DND-41 (cell line): ENCODE measurements around the gene CHRDL2.

Source experiments
- ATAC-seq: fragments of 200-7000 bp; cut with Tn5 transposase; 3 replicates; pipeline ENCODE4 v1.9.1; 2021; ENCODE audit warnings: low read depth; ENCODE audit not compliant: insufficient read depth
- DNase-seq: peaks from one replicate; pipeline ENCODE4 v3.0.0-alpha.2; 2020
- H2AFZ ChIP-seq: 2 replicates; pipeline ENCODE4 v1.6.0; 2012; ENCODE audit warnings: low read depth, low read length
- H3K27ac ChIP-seq: 2 replicates; pipeline ENCODE4 v1.5.1; 2012; ENCODE audit warnings: low read length, inconsistent platforms
- H3K27me3 ChIP-seq: fragments of 200-600 bp; sonication (generic); 2 replicates; pipeline ENCODE4 v1.6.0; 2012; ENCODE audit warnings: low read length, mild to moderate bottlenecking, inconsistent platforms; ENCODE audit not compliant: insufficient read depth, poor library complexity
- H3K36me3 ChIP-seq: 2 replicates; pipeline ENCODE4 v1.5.1; 2012; ENCODE audit warnings: low read length, inconsistent platforms; ENCODE audit not compliant: insufficient read depth
- H3K4me1 ChIP-seq: 2 replicates; pipeline ENCODE4 v1.5.1; 2012; ENCODE audit warnings: mild to moderate bottlenecking, low read length; ENCODE audit not compliant: insufficient read depth
- H3K4me2 ChIP-seq: 2 replicates; pipeline ENCODE4 v1.6.0; 2012; ENCODE audit warnings: mild to moderate bottlenecking, moderate library complexity, low read length, inconsistent platforms; ENCODE audit not compliant: insufficient read depth
- H3K4me3 ChIP-seq, 2 experiments: fragments of 200-600 bp in 1 of 2; shearing (Covaris generic) in 1 of 2; 2 replicates each; pipeline ENCODE4 v1.5.1; 2012 to 2016; ENCODE audit warnings: inconsistent platforms in 2 of 2, low read length in 2 of 2, mild to moderate bottlenecking in 2 of 2, low read depth in 1 of 2, moderate library complexity in 1 of 2
- H3K79me2 ChIP-seq: 2 replicates; pipeline ENCODE4 v1.6.0; 2012; ENCODE audit warnings: low read length, inconsistent platforms; ENCODE audit not compliant: insufficient read depth
- H3K9ac ChIP-seq: 2 replicates; pipeline ENCODE4 v1.6.0; 2012; ENCODE audit warnings: low read depth, mild to moderate bottlenecking, inconsistent platforms, low read length, moderate library complexity
- H3K9me3 ChIP-seq: 2 replicates; pipeline ENCODE4 v1.5.1; 2012; ENCODE audit warnings: low read length, moderate library complexity, mild to moderate bottlenecking, inconsistent platforms; ENCODE audit not compliant: insufficient read depth, severe bottlenecking
- H4K20me1 ChIP-seq: 2 replicates; pipeline ENCODE4 v1.6.0; 2012; ENCODE audit warnings: low read length; ENCODE audit not compliant: insufficient read depth
- EZH2 ChIP-seq: IDR thresholded peaks from 3 replicates; pipeline ENCODE4 v1.6.1; 2012; ENCODE audit warnings: borderline replicate concordance, low read depth, mild to moderate bottlenecking, moderate library complexity, low read length, inconsistent platforms; ENCODE audit not compliant: severe bottlenecking
- TF ChIP-seq, protein P1 (sequence below): IDR thresholded peaks from 2 replicates; pipeline ENCODE4 v1.5.1; 2012; ENCODE audit warnings: borderline replicate concordance, low read length, moderate library complexity, mild to moderate bottlenecking; ENCODE audit not compliant: poor library complexity, severe bottlenecking; ENCODE audit errors: extremely low read depth

Gene CHRDL2

DNA sequence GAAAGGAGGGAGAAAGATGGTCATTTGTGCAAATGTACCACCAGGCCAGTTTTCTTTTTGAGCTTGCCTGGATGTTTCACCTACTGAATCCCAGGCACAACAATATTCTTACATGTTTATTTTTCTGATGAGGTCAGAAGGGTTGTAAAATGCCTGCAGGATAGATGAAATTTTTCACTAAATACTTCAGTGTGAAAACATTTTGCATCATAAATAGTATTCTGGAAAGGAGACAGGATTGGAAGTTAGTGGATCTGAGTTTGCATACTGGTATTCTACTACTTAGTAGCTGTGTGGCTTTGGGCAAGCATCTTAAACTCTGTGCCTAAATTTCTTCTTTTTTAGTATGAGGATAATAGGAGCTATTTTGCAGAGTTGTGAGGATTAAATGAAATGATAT lies 42.2 kb upstream of the CHRDL2 start:
- Histone ChIP-seq H3K27me3 (no peaks in the 10 kb centered on the region), H4K20me1 (peaks cover 15% of the 10 kb centered on the region), H3K27ac (no peak overlapping the region), H3K9ac (no peak overlapping the region), H3K9me3 (no peaks in the 10 kb centered on the region), H3K79me2 (peaks cover 95% of the 10 kb centered on the region), H3K4me3 (no peak overlapping the region), H3K36me3 (peaks cover 10% of the 10 kb centered on the region; the same call in 1 of the 2 replicates), H2AFZ (no peak overlapping the region), H3K4me1 (no peaks in the 10 kb centered on the region), H3K4me2 (no peak overlapping the region)
- DNase-seq, result no peak
- no peak for ATAC-seq
- TF ChIP-seq, protein P1, sequence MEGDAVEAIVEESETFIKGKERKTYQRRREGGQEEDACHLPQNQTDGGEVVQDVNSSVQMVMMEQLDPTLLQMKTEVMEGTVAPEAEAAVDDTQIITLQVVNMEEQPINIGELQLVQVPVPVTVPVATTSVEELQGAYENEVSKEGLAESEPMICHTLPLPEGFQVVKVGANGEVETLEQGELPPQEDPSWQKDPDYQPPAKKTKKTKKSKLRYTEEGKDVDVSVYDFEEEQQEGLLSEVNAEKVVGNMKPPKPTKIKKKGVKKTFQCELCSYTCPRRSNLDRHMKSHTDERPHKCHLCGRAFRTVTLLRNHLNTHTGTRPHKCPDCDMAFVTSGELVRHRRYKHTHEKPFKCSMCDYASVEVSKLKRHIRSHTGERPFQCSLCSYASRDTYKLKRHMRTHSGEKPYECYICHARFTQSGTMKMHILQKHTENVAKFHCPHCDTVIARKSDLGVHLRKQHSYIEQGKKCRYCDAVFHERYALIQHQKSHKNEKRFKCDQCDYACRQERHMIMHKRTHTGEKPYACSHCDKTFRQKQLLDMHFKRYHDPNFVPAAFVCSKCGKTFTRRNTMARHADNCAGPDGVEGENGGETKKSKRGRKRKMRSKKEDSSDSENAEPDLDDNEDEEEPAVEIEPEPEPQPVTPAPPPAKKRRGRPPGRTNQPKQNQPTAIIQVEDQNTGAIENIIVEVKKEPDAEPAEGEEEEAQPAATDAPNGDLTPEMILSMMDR, result no peak
- no peak for TF ChIP-seq EZH2

DNA sequence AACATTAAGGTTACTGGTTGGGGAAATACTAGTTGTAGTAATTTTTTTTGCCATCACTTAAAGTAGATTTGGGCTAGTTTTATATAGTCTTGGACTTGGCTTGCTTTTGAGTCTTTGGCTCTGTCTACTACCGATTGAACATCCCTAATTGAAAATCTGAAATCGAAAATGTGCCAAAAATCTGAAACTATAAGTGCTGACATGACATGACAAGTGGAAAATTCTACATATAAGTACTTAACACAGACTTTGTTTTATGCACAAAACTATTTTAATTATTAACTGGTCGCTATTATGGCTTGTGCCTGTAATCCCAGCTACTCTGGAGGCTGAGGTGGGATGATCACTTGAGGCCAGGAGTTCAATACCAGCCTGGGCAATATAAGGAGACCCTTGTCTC lies 39.9 kb upstream of the CHRDL2 start:
- Histone ChIP-seq H4K20me1 (peaks cover 7% of the 10 kb centered on the region; the same call in 1 of the 2 replicates), H3K9ac (no peak overlapping the region), H3K9me3 (no peaks in the 10 kb centered on the region), H2AFZ (no peak overlapping the region), H3K4me2 (no peak overlapping the region), H3K27ac (no peak overlapping the region), H3K79me2 (peaks cover 92% of the 10 kb centered on the region), H3K36me3 (no peaks in the 10 kb centered on the region), H3K4me1 (no peaks in the 10 kb centered on the region), H3K27me3 (no peaks in the 10 kb centered on the region), H3K4me3 (no peak overlapping the region)
- ATAC-seq (no peak), DNase-seq (no peak)
- TF ChIP-seq, protein P1, result no peak
- no peak for TF ChIP-seq EZH2

DNA sequence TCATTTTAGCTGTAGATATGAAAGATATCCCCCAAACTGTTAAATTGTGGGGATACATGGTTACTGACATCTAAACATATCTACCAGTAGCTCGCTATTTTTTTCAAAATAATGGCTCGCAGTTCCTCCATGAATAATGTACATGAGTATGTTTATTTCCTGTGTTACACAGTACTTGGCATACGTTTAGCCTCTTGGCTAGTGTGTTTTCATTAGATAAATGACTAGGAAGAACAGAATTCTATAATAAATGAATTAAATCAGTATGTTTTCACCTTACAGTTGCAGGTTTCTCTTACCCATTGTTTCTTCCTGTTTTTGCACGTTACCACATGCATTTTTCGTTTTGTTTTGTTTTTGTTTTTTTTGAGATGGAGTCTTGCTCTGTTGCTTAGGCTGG lies 39.2 kb upstream of the CHRDL2 start:
- Histone ChIP-seq H3K9me3 (no peaks in the 10 kb centered on the region), H2AFZ (no peak overlapping the region), H3K36me3 (no peaks in the 10 kb centered on the region), H3K4me2 (no peak overlapping the region), H3K79me2 (peaks cover 92% of the 10 kb centered on the region), H3K4me1 (no peaks in the 10 kb centered on the region), H3K9ac (no peak overlapping the region), H4K20me1 (peaks cover 7% of the 10 kb centered on the region; the same call in 1 of the 2 replicates), H3K4me3 (no peak overlapping the region), H3K27ac (no peak overlapping the region), H3K27me3 (no peaks in the 10 kb centered on the region)
- no peak for TF ChIP-seq EZH2
- TF ChIP-seq, protein P1, result no peak
- ATAC-seq, result no peak
- DNase-seq, result no peak
